Common myeloid progenitor, CD34-positive (primary cell): Measurements from ENCODE around the gene GSG1L.

Experiments
- CTCF ChIA-PET: fragments of 350-600 bp; sonication (Branson Sonifier 250); formaldehyde crosslinking; loops from one replicate; lab custom pipeline; 2021; ENCODE audit warnings: antibody characterized with exemption; lab: Charles Lee
- POLR2A ChIA-PET: fragments of 350-600 bp; sonication (Branson Sonifier 250); formaldehyde crosslinking; loops from one replicate; lab custom pipeline; 2021; ENCODE audit warnings: antibody characterized with exemption; lab: Charles Lee
- DNase-seq, 3 donors: peaks; one replicate each; pipeline versions ENCODE4 v3.0.0 to v3.0.0-alpha.2; 2013
- H3K27ac ChIP-seq, 2 experiments: 1 replicate in 1 of 2; 2 replicates in 1 of 2; pipeline ENCODE4 v1.7.0; 2013; ENCODE audit warnings: inconsistent platforms in 2 of 2, low read length in 2 of 2, mild to moderate bottlenecking in 2 of 2, low read depth in 1 of 2, moderate library complexity in 1 of 2; ENCODE audit not compliant: severe bottlenecking in 2 of 2, insufficient read depth in 1 of 2, poor library complexity in 1 of 2
- H3K27me3 ChIP-seq, 5 experiments: replicated peaks in 2 of 5; 1 replicate in 3 of 5; 2 replicates in 2 of 5; pipeline versions ENCODE4 v1.6.1 to v1.7.0; 2013; ENCODE audit warnings: low read length in 4 of 5, mild to moderate bottlenecking in 2 of 5, moderate library complexity in 2 of 5, inconsistent platforms in 1 of 5; ENCODE audit not compliant: insufficient read depth in 5 of 5, control insufficient read depth in 4 of 5
- H3K36me3 ChIP-seq, 4 experiments: 1 replicate in 2 of 4; 2 replicates in 2 of 4; pipeline versions ENCODE4 v1.6.1 to v1.7.0; 2013; ENCODE audit warnings: low read length in 3 of 4, control low read depth in 1 of 4, mild to moderate bottlenecking in 1 of 4; ENCODE audit not compliant: control insufficient read depth in 4 of 4, insufficient read depth in 4 of 4
- H3K4me1 ChIP-seq, 4 experiments: 1 replicate in 3 of 4; 2 replicates in 1 of 4; pipeline versions ENCODE4 v1.6.1 to v1.7.1; 2013; ENCODE audit warnings: low read length in 3 of 4, mild to moderate bottlenecking in 3 of 4, control low read depth in 1 of 4, inconsistent platforms in 1 of 4, moderate library complexity in 1 of 4; ENCODE audit not compliant: control insufficient read depth in 4 of 4, insufficient read depth in 4 of 4; ENCODE audit errors: control extremely low read depth in 1 of 4
- H3K4me3 ChIP-seq, 7 experiments: 1 replicate in 4 of 7; 2 replicates in 3 of 7; pipeline versions ENCODE4 v1.5.1 to v1.7.0; 2013; ENCODE audit warnings: mild to moderate bottlenecking in 7 of 7, low read length in 6 of 7, moderate library complexity in 6 of 7, inconsistent platforms in 2 of 7, low read depth in 2 of 7, control low read depth in 1 of 7; ENCODE audit not compliant: insufficient read depth in 4 of 7, control insufficient read depth in 1 of 7; ENCODE audit errors: extremely low read depth in 1 of 7
- H3K9me3 ChIP-seq, 5 experiments: 1 replicate in 4 of 5; 2 replicates in 1 of 5; pipeline versions ENCODE4 v1.6.1 to v1.7.1; 2013; ENCODE audit warnings: low read length in 4 of 5, mild to moderate bottlenecking in 2 of 5, inconsistent platforms in 1 of 5, low read depth in 1 of 5, moderate library complexity in 1 of 5; ENCODE audit not compliant: control insufficient read depth in 4 of 5, insufficient read depth in 2 of 5; ENCODE audit errors: control extremely low read depth in 1 of 5
- WGBS: methylation state at CpG from one replicate; pipeline ENCODE4 v1.1.5; 2013; ENCODE audit not compliant: insufficient coverage; 5-methylcytosine and 5-hydroxymethylcytosine counted together

Gene GSG1L

DNA sequence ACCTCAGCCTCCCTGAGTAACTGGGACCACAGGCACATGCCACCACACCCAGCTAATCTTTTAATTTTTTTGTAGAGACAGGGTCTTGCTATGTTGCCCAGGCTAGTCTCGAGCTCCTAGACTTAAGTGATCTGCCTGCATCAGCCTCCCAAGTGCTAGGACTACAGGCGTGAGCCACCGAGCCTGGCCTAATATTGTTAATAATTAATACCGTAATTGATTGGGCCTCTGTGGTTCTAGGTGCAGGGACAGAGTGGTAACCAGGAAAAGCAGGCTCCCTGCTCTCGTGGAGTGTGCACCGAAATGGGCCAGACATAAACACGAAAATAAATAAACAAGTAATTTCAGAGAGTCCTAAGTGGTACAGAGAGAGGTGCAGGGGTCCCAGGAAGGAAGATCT is 241.0 kb downstream of the GSG1L start:
- Histone ChIP-seq H3K36me3 (no peaks in the 10 kb centered on the region), H3K9me3 (no peaks in the 10 kb centered on the region), H3K4me1 (no peaks in the 10 kb centered on the region), H3K4me3 (no peak overlapping the region), H3K27me3 (peaks cover 0 to 14% (median 6%) of the 10 kb centered on the region in 5 experiments), H3K27ac (no peak overlapping the region)
- ChIA-PET POLR2A (no interaction called here), CTCF (no interaction called here)
- 86% methylated on average over 5 of the region's 7 CpGs for WGBS
- DNase-seq, result no peak

DNA sequence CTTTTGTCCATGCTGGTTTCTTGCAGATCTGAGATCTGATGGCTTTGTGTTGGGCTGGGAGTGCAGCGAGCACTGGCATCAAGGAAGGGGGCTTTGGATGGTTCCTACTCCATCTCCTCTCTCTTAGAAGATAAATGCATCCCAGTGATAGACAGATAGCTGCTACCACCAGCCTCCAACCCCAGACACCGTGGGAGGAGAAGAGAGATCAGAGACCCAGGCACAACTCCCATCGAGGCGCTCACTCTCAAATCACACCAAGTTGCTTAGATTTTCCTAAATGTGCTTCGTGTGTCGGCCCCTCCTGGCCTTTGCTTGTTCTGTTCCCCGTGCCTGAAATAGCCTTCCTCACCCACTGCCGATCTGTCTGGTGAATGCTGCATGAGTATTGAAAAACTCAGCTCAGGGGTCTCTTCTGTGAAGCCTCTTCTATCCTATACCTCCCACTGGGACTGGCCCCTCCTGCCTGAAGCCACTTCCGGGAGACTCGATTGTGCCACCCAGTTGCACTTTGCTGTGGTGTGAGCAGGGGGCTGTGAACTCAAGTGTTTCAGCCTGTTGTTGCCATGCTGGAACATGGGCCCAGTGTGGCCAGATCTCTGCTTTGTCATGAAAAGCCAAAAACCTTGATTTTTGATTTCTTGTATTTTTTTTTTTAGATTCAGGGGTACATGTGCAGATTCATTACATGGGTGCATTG is 242.7 kb downstream of the GSG1L start:
- Histone ChIP-seq H3K4me1 (no peaks in the 10 kb centered on the region), H3K4me3 (no peak overlapping the region), H3K27me3 (peaks cover 0 to 14% (median 9%) of the 10 kb centered on the region in 5 experiments), H3K9me3 (no peaks in the 10 kb centered on the region), H3K36me3 (no peaks in the 10 kb centered on the region), H3K27ac (no peak overlapping the region)
- WGBS, result 85% methylated on average over 8 of the region's 10 CpGs
- ChIA-PET CTCF (no interaction called here), POLR2A (no interaction called here)
- no peak for DNase-seq

DNA sequence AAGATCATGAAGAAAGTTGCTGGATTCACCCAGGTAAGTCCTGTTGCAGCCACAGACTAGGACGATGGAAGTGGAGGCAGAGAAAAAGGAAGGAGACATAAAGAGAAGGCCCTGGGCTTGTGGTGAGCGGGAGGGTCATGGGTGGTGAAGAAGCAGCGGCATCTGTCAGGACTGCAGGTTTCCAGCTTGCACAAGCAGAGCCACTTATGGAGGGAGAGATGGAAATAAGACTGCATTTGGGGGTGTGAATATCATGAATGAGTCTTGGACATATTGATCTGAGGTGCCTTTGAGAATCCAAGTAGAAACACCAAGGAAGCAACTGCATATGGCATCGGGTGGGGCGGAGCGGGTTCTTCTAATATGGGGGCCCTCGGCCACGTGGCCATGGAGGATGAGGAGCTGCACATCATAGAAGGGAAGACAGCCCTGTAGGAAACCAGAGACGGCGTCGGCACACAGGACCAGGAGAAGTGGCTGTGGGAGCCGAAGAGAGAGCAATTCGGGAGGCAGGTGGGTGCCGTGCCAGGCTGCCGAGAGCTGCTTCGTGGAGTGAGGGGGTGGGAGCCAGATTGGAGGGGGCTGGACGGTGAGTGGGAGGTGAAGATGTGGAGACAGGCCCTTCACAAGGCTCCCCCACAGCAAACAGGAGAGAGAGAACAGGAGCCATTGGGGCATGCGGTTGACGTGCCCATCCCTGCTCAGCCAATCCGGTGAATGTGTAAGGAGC is 243.5 kb downstream of the GSG1L start:
- Histone ChIP-seq H3K4me3 (no peak overlapping the region), H3K27ac (no peak overlapping the region), H3K36me3 (no peaks in the 10 kb centered on the region), H3K4me1 (no peaks in the 10 kb centered on the region), H3K27me3 (peaks cover 0 to 16% (median 9%) of the 10 kb centered on the region in 5 experiments), H3K9me3 (peaks cover 0 to 2% (median 0%) of the 10 kb centered on the region in 5 experiments)
- no peak for DNase-seq
- ChIA-PET CTCF (no interaction called here), POLR2A (no interaction called here)
- WGBS, result 92% methylated on average over 16 of the region's 20 CpGs

DNA sequence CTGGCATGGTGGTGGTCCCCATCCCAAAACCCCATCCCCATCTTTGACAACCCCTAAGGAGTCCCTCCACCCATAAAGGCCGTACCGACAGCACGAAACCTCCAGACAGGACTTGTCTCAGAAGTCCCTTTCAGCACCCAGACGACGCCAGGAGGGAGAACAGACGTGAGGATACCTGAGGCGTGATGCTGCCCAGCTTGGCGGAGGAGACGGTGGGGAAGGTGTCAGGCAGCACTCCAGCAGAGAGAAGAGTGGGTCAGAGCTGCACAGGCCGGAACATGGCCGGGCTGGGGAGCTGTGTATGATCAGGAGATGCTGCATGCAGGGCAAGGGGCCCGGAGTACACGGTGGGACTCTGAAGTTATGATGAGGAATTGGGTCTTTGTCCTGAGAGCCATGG is 244.2 kb downstream of the GSG1L start:
- Histone ChIP-seq H3K9me3 (peaks cover 0 to 3% (median 0%) of the 10 kb centered on the region in 5 experiments), H3K4me1 (no peaks in the 10 kb centered on the region), H3K36me3 (no peaks in the 10 kb centered on the region), H3K4me3 (no peak overlapping the region), H3K27me3 (peaks cover 0 to 17% (median 9%) of the 10 kb centered on the region in 5 experiments), H3K27ac (no peak overlapping the region)
- CTCF ChIA-PET, result no interaction called here
- POLR2A ChIA-PET, result no interaction called here
- 84% methylated on average over 10 of the region's 13 CpGs for WGBS
- DNase-seq, result no peak

DNA sequence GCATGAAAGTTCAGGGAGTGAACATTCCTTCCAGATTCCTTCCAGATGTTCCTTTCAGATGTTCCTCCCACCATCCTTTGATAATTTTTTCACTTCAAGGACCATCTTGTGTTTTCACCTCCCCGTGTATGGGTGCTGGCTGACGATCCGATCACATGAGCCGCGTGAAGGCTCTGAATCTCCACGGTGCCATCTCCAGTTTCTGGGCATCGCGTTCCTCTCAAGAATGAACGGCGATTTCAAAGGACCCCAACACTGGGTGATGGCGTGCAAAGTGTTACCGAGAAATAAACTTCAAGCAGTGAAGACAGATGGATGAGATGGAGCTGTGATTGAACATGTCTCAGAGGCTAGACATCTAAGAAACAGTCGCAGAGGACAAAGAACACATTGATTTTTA is 245.3 kb downstream of the GSG1L start:
- ChIA-PET CTCF (no interaction called here), POLR2A (no interaction called here)
- 88% methylated on average over 13 of the region's 13 CpGs for WGBS
- H3K4me1 ChIP-seq, result no peaks in the 10 kb centered on the region
- peaks cover 0 to 3% (median 0%) of the 10 kb centered on the region in 5 experiments for H3K9me3 ChIP-seq
- DNase-seq, result no peak
- H3K27ac ChIP-seq, result no peak overlapping the region
- H3K4me3 ChIP-seq, result no peak overlapping the region
- no peaks in the 10 kb centered on the region for H3K36me3 ChIP-seq
- peaks cover 0 to 17% (median 9%) of the 10 kb centered on the region in 5 experiments for H3K27me3 ChIP-seq

DNA sequence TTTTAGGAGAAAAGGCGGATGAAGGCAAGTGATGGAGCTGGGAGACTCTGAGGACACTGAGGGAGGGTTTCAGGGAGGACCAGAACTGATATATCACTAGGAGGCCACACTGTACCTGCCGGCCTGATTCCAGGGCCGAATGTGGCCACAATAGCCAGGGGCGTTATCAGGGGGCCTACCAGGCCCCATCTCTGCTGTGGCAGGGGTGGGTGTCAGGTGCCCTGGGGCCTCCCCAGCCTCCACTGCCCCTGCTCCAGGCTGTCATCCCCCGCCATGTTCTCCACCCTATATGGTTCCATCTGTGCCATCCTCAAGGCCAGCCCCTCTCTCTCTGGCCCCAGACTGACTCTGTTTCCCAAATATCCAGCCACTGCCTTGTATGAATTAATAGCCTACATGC is 246.5 kb downstream of the GSG1L start:
- Histone ChIP-seq H3K4me1 (no peaks in the 10 kb centered on the region), H3K36me3 (no peaks in the 10 kb centered on the region), H3K4me3 (no peak overlapping the region), H3K9me3 (peaks cover 0 to 3% (median 0%) of the 10 kb centered on the region in 5 experiments), H3K27me3 (peaks cover 0 to 14% (median 9%) of the 10 kb centered on the region in 5 experiments), H3K27ac (no peak overlapping the region)
- 93% methylated on average over 4 of the region's 5 CpGs for WGBS
- POLR2A ChIA-PET, result no interaction called here
- CTCF ChIA-PET, result no interaction called here
- no peak for DNase-seq

DNA sequence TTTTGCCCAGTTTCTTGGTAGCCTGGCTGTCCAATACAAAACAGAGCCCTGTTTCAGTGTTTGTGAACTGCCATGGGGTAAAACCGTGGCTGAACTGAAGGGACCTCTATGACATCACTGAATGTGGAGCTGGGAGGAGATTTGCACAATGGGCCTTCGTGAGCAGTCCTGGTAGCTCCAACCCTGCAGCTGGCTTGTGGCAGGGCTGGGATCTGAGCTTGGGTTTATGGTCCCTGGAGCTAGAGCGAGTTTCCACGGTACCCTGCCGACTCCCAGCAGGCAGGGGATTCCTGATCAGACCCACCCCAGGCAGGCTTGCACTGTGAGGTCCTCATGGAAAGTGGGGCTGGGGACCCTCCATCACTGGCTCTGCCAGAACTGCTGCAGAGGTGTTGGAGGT is 247.0 kb downstream of the GSG1L start:
- POLR2A ChIA-PET, result no interaction called here
- whole genome bisulfite sequencing, result 85% methylated on average over 4 of the region's 5 CpGs
- CTCF ChIA-PET, result no interaction called here
- Histone ChIP-seq H3K27ac (no peak overlapping the region), H3K27me3 (peaks cover 0 to 14% (median 9%) of the 10 kb centered on the region in 5 experiments), H3K9me3 (peaks cover 0 to 3% (median 0%) of the 10 kb centered on the region in 5 experiments), H3K4me1 (no peaks in the 10 kb centered on the region), H3K4me3 (no peak overlapping the region), H3K36me3 (no peaks in the 10 kb centered on the region)
- no peak for DNase-seq
